ENCODE measurements around the gene PPP1R2C.

The PPP1R2C gene

GRCh38 chrX:42778096-42778495 is at the start of gene PPP1R2C:
TSS of gene PPP1R2C (minus strand) at chrX:42778163. CDS start at chrX:42778079, 84 bp downstream.
- DNase-seq (ENCODE audit: low read depth) = no peak

DNA sequence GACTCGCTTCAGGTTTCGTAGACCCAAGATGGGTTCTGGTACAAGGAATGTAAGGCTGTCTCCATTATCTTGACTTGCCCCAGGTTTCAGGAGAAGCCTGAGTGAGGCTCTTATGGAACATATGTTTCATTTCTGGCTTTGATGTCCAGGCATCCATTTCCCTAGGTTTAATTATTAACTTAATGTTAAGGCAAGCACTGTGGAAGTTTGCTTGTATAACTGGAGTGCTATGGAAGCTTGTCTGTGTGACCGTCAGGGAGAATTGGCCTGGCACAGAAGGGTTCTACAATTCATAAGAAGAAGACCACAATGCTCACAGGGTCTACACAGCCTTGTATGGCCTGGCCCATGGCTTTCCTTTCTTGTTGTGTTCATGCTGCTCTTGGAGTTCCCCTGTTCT is 47.2 kb upstream of the PPP1R2C start:
- DNase-seq (ENCODE audit: low read depth) = no peak

DNA sequence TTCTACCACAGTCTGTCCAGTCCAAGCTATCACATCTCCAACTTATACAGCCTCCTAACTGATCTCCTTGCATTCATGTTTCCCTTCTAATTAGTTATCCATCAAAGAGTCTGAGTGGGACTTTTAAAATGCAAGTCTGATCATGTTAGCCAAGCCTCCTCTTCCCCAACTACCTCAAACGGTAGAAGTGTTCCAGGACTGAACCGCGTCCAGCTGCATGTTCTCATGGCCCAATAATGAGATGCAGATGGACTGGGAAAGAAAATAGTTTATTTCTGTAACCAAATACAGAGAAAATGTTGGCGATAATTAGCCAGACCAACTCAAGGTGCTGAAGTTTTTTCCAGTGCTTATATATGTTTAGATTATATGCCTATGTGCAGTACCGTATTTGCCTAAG is 46.6 kb upstream of the PPP1R2C start:
- no peak for DNase-seq (ENCODE audit: low read depth)

DNA sequence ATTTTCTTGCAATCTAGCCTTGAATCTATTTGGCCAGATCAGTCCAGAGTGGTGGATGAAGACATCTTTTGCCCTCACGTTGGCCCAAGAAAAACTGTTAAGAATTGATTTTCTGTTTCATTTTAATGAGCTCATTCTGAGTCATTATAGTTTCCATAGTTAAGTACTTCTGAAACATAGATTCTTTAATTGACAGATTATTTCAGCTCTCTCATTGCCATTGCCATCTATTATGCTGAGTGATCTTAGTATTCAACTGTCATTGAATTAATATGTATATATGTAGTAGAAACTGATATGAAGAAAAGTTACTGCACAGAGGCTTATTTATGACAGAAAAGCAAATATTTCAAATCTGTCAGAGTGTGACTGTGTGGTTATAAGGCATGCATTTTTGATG is 45.5 kb upstream of the PPP1R2C start:
- DNase-seq (ENCODE audit: low read depth) = no peak

DNA sequence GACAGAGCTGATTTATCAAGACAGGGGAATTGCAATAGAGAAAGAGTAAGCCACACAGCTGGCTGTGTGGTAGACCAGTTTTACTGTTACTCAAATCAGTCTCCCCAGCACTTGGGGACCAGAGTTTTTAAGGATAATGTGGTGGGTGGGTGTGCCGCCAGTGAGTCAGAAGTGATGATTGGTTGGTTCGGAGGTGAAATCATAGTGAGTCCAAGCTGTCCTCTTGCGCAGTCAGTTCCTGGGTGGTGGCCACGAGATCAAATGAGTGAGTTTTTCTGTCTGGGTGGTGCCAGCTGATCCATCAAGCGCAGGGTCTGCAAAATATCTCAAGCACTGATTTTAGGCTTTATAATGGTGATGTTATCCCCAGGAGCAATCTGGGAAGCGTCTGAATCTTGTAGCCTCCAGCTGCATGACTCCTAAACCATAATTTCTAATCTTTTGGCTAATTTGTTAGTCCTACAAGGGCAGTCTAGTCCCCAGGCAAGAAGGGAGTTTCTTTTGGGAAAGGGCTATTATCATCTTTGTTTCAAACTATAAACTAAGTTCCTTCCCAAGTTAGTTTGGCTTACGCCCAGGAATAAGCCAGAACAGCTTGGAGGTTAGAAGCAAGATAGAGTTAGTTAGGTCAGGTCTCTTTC is 44.0 kb upstream of the PPP1R2C start:
- no peak for DNase-seq (ENCODE audit: low read depth)

GRCh38 chrX:42818151-42818921 is 40.4 kb upstream of the PPP1R2C start:
- DNase-seq (ENCODE audit: low read depth) = no peak

DNA sequence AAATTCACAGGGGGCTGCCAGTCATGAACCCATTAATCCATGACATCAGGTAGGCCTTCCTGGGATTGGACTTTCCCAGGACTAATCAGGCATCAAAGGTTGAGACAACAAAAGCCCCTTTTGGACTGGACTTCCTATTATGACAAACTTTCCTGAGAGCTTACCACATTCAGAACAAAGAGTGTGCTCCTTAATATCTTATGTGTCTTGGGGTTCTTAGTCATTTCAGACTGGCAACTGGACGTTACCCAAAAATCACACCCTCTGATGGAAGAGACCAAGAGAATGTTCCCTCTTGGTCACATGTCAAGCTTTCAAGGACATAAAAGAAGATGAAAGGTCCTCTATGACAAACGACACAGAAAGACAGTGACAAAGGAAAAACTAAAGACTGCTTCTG is 31.6 kb upstream of the PPP1R2C start:
- no peak for DNase-seq (ENCODE audit: low read depth)

GRCh38 chrX:42807393-42807792 is 29.4 kb upstream of the PPP1R2C start:
- DNase-seq (ENCODE audit: low read depth) = no peak

DNA sequence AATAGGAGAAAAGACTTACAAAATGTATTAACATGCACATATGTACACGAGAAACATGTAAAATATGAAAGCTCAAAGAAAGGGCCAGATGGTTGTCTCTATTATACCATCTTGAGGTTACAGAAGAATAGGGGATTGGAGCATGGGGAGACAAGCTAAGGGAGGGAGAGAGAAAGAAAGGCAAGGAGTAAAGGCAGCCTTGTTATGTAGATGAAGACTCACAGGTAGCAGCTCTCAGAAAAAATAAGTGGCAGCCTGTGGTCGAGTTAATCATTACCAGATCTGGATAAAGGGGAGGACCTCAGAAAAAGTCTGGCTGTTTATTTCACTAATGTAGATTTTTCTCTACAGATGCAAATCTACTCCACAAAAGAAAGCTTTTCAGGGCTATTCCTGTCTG is 26.6 kb upstream of the PPP1R2C start:
- no peak for DNase-seq (ENCODE audit: low read depth)

GRCh38 chrX:42803320-42803719 is 25.4 kb upstream of the PPP1R2C start:
- DNase-seq (ENCODE audit: low read depth) = no peak

GRCh38 chrX:42797651-42798269 is 19.8 kb upstream of the PPP1R2C start:
- DNase-seq (ENCODE audit: low read depth) = no peak

DNA sequence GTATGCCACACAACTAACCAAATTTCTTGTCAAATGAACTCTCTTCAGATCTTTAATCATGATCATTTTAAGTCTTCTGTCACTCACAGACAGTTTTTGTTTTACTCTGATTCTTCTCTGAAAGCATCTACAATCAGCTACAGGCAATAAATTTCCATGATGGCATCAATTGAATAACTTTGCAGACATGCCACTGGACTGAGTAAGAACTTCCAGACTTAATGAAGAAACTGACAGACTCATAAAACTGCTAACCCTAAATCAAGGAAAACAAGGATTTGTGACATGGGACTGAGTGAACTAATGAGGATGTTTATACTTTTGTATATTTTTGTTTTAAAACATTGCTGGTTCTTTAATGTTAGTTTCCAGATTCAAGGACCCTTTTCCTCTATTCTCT is 5.5 kb upstream of the PPP1R2C start:
- peak; percentile 5 for DNase-seq (ENCODE audit: low read depth)

DNA sequence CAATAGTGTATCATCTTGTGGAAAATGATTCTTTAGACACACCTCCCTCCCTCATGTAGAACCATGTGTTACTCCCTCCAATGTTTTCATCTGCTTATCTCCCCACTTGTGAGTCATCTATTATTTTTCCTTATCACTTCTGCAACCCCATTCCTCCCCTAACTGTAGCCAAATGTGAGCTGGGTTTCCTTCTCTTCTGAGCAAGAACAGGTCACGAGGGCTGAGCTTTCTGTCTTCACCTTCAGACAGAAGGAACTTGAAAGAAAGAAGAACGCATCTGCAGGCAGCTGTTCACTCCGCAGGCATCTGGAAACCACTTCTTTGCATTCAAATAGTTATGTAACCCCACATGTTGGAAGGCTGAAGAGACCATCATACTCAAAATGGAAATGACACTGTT is 1.8 kb downstream of the PPP1R2C start:
- no peak for DNase-seq (ENCODE audit: low read depth)

DNA sequence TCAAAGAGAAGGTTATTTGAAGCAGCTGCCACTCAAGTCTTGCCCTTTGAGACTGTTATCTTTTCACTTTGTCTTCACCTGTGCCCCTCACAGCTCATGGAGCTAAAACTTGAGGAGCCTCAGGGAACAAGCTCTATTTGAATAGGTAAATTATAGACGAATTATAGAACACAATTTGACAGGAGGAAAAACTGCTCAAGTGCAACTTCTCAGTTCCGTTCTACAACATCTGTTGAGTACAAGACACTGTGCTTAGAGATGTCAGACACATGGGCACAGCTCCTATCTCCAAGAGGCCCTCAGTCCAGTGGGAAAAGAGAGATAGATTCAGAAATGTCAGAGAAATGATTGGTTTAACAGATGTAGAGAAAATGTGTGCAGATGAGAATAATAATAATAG is 5.1 kb downstream of the PPP1R2C start:
- no peak for DNase-seq (ENCODE audit: low read depth)

DNA sequence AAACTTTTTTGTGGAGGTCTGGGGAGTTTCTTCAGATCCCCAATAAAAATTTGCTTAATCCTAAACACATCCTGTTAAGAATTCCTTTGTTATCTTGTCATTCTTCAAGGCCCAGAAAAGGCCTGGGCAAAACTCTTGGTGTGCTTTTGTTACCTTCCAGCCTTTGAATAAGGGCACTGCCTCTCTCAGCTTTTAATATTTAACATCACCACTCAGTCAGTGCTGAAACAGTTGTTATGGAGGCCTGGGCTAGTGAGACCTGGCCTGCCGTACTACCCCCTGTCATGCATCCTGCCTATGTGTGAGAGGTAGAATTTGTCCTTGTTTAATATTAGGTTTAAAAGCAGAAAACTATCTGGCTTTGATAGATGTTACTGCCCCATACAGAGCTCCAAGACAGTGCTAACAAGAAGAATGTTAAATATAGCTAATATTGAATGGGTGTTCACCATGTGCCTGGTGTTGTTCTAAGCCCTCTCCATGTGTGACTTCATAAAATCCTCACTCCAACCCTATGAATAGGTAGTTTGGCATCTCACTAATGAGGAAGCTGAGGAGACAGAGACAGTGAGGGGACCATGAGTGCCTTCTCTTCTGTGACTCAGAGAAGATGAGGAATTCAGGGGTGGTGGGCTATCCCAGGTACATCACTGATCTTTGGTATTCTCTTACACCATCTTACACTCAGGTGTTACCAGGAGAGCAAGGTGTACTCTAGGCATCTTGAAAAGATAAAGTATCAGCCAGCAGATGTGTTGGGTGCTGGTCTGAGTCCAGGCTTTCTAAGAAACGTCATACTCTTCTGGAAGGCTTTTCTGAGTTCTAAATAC is 6.2 kb downstream of the PPP1R2C start:
- no peak for DNase-seq (ENCODE audit: low read depth)

DNA sequence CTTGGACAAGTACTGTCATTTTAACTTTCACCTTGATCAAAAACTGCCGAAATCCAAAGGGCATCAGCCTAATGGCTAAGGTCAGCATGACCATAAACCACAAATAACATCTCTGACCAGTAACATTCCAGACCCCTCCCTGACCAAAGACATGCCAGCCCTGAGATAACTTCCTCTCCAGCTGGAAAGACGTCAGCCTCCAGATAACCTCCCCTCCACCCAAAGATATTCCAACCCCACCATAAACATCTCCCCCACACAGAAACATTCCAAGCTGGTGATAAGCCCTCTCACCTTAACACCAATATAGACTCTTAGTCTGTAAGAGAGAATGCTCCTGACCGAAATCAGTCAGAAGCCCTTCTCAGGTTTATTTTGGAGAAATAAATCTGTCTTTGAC is 7.4 kb downstream of the PPP1R2C start:
- DNase-seq (ENCODE audit: low read depth) = no peak

DNA sequence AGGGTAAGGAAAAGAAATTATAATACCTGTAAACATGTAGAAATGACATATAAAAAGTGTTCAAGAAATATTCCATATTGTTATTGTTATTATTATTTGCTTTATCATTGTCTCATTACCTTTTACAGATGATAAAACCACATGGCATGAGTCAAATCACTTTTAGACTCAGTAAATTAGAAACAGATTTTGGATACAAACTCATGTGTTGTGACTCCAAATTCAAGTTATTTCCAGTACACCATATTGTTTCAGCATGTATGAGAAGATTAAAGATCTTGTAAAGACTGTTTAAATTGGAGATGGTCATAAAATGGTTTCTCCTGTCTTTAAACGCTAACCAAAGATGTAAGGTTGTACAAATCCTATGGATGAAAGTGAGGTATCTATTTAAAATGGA is 18.1 kb downstream of the PPP1R2C start:
- DNase-seq (ENCODE audit: low read depth) = no peak

- DNase-seq (ENCODE audit: low read depth) = peak; percentile 72
Observed at GRCh38 chrX:42755815-42756214, 22.1 kb downstream of the PPP1R2C start.

- no peak for DNase-seq (ENCODE audit: low read depth)
Observed at GRCh38 chrX:42754603-42755002, 23.4 kb downstream of the PPP1R2C start.

DNA sequence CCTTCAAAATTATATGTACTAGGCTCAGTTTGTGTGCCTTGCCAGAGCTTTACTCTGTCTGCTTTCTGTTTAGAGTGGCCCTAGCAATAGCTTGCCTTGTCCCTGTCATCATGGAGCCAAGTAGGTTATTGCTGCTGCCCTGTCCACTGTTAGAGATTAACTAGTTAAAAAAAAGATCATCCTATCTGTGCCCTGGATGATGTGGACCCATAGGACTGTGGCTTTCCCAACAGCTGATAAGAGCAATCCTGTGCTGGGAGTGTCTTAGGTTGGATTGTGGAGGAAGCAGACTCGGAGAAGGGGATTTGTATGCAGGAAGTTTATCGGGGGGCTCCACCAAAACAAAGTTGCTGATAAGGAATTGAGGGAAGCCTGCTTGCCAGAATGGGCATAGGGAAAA is 23.8 kb downstream of the PPP1R2C start:
- DNase-seq (ENCODE audit: low read depth) = no peak

- DNase-seq (ENCODE audit: low read depth) = no peak
Observed at GRCh38 chrX:42752730-42753129, 25.2 kb downstream of the PPP1R2C start.

DNA sequence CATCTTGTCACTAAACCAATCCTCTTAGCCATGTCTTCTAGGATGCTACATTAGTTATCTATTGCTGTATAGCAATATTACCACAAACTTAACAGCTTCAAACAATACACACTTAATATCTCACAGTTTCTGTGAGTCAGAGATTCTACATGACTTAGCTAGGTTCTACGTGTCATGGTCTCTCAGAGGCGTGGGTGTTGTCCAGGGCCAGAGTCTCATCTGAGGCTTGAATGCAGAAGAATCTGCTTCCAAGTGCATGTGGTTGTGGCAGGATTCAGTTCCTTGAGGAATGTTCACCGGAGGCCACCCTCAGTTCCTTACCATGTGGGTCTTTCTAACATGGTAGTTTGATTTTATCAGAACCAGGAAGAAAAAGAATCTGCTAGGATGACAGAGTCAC is 26.4 kb downstream of the PPP1R2C start:
- no peak for DNase-seq (ENCODE audit: low read depth)

All from stromal cell of bone marrow (primary cell).